ENCODE data around the gene CCDC43.
A peak's percentile ranks its signal among the peaks of the same experiment; 100 is the strongest.
"Not testable (repeated sequence)": the region's sequence is repeated elsewhere in the genome, so short reads cannot be mapped to it uniquely, and the experiment has no call there.

DNA sequence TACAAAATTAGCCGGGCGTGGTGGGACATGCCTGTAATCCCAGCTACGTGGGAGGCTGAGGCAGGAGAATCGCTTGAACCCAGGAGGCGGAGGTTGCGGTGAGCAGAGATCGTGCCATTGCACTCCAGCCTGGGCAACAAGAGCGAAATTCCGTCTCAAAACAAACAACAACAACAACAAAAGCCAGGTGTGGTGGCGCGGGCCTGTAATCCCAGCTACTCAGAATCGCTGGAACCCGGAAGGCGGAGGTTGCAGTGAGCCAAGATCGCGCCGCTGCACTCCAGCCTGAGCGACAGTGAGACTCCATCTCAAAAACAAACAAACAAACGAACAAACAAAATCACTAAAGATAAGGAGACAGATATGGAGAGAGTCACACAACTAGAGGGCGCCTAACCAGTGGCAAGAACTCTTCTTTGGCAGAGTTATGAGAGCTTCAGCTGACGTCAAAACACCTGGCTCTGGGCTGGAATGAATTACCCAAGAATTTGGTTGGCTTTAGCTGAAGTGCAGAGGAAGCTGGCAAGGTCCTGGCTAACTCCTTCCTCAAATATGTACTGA, 1.2 kb upstream of the CCDC43 start:
- TF ChIP-seq EZH2 (IDR thresholded peaks at IDR 0.05; ENCODE audit: low read length, unreplicated experiment), result not testable (repeated sequence)
- TF ChIP-seq CTCF (conservative IDR thresholded peaks at IDR 0.05; ENCODE audit: low read depth, low read length), result peak; percentile 59

All from PC-3 (cell line).